Stimulated activated CD4-positive, alpha-beta T cell treated with anti-CD3 and anti-CD28 coated beads, TNF-alpha, amount 100 ng/mL, for 48 hours (primary cell): ENCODE results near the gene VWA5B2.

Experiments
- DNase-seq, 3 donors: peaks; one replicate each; pipeline ENCODE4 v3.0.0-alpha.2; 2020; ENCODE audit warnings: low read depth in 3 of 3

Gene VWA5B2

DNA sequence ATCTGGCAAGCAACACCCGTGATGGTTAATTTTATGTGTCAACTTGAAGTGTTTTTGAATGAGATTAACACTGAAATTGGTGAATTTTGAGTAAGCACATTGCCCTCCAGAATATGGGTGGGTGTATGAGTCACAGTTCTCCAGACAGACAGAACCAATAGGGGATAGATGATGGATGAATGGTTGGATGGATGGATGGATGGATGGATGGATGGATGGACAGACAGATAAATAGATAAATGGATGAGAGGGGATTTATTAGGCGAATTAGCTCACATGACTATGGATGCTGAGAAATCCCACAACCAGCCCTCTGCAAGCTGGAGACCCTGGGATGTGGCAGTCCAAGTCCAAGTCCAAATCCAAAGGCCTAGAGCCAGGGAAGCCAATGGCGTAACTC, 5.4 kb upstream of the VWA5B2 start:
- no peak for DNase-seq

DNA sequence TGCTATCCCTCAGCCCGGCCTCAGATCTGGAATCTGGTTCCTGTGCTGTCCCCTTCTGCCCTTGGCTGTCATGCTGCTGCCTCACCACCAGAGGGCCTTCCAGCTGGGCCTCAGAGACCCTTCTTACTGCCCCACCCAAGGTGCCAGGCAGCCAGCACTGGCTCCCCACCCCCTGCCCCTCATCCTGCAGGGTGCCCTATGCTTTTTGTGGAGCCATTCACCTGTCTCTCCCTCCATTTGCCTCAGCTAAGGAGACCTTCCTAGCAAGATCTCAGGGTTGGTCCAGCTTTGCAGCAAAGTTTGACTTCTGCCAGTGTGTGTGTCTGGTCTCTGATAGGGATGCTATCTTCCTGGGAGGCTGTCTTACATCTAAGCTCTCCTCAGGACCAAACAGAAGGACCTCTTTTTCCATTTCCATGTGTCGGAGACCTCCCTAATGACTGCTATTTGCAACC, 1.9 kb upstream of the VWA5B2 start:
- DNase-seq = peak in 2 of 3 donors; percentile 24 to 37

DNA sequence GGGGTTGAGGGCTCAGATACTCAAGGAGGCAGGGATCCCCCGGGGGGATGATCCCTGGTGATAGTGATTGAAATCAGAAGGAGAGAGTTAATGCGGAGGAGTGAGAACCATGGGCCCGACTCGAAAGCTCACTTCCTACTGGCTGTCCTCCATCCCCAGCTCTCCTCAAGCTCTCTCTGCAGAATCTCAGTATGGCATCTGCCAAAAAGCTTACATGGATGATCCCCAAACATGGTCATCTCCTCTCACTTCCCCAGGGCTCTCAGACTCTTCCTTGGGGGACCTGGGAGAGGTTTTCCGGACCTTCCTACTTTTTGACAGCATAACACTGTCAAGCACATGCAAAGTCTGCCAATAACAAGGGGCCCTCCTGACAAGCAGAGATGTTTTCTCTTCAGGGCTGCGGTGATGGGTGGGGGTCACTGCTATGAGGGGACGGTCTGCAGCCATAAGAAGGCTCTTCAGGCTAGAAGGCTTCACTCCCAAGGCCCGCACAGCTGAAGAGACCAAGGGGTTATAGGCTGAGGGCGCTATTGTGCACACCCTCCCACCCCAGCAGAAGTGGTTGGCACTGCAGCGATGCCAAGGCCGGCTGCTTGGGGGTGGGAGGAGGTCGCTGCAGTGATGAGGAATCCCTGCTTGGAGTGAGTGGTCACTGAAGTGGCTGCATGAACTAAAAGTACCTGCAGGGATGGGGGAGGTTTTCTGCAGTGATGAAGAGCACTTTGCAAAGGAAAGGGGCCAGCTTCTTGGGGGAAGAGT, 828 bp upstream of the VWA5B2 start:
- DNase-seq = no peak

DNA sequence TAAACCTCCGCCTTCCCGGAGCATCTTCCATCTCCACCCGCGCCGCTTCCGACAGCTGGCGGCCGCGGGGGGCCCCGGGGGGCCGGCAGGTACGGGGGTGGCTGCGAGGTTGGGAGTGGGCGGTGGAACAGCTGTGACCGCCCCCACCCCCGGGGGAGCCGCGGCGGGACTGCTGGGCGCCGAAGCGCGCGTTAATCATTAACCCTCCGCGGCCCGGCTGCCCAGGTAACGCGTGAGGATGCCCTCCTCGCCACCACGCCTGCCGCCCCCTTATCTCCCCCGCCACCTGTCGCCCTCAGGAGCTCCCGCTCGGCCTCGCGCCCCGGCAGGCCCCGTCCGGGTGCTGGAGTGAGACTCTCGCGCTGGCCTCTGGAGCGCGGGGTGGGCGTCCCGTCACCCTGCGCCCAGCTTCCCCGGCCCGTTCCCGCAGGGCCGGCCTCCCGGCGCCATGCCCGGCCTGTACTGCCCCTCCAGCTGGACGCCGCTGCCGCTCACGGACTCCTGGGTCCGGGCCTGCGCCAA, 757 bp downstream of the VWA5B2 start:
- no peak for DNase-seq

DNA sequence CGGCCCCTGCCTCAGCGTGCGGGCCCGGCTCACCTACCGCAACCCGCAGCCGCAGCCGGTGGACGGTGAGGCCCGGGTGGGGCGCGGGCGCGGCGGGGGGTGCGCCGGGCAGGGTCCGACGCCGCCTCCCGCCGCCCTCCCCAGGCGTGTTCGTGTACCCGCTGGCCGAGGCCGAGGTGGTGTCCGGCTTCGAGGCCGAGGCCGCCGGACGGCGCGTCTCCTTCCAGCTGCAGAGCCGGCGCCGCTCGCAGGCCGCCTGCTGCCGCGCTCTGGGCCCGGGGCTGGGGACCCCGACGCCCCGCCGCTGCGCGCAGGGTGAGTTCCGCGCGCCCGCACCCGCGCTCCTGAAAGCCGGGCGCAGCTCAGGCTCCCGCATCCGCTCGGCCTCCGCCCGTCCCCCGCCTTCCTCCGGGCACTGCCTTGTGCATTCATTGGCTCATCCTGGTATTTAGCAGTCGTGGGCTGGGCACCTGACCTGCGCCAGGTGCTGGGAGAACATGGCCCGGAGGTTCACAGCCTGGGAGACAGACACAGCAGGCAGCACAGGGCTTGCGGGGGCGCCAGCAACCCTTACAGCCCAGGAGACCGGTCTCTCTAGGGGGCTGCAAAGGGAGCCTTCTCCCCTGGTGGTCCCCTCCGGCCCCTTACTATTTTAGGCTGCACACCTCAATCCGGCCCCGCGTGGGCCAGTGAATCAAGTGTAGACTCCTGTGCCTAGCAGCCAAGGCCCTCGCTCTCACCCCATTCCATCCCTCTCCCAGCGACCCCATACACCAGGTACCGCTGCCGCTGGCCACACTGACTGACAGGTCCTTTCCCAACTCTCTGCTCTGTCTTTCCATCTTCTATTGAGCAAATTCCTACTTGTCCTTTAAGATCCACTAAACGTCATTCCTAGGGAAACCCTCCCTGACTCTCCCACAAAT, 1.5 kb downstream of the VWA5B2 start:
- no peak for DNase-seq

DNA sequence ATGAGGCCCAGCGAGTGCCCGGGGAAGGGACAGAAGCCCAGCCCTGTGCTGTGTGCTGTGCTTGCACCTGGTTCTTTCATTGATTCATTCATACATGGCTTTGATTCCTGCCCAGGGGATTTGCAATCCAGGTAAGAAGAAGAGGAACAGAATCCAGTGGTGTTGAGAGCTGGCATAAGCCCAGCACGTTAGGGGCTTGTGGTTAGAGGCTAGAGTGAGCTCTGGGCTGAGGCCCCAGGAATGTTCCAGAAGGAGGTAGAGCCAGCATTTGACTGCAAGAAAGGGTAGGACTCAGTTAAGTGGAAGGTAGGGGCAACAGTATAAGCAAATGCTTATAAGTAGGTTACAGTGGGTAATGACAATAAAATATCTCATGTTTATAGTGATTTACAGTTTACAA, 2.3 kb downstream of the VWA5B2 start:
- no peak for DNase-seq

DNA sequence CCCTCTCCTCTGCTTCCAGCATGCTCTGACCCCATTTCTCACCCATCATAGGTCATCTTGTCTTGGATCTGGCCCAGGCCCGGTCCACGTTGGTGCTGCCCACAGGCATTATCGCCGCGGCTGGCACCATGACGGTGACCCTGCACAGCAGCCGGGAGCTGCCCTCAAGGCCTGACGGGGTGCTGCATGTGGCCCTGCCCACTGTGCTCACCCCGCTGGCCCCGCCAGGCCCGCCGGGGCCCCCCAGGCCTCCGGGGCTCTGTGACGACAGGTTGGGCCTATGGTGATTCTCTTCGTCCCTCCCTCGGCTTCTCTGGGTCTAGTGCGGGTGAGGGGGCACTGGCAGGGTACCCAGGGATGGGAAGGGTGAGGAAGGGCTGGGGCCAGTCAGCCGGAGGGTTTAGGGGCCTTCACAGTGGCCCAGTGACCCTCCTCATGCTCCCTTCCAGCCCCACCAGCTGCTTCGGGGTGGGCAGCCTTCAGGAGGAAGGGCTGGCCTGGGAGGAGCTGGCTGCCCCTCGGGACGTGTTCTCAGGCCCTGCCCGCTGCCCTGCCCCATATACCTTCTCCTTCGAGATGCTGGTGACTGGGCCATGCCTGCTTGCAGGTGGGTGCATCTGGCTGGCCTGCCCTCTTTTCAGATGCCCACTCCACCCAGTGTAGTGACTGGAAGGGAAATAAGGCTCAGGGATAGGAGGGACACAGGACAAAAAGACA, 3.9 kb downstream of the VWA5B2 start:
- no peak for DNase-seq

DNA sequence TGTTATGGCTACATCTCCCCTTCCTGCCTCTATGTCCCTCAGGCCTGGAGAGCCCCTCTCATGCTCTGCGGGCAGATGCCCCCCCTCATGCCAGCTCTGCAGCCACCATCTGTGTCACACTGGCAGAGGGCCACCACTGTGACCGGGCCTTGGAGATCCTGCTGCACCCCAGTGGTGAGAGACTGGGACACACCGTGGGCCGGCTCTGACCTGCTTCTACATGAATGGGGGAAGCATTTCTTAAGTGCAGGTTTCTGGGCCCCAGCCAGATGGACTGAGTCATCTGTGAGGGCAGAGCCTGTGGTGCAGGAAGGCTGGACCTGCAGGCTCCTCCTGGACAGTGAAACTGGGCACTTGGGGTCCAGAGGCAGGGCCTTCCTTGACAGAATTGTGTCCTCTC, 4.8 kb downstream of the VWA5B2 start:
- DNase-seq = no peak

DNA sequence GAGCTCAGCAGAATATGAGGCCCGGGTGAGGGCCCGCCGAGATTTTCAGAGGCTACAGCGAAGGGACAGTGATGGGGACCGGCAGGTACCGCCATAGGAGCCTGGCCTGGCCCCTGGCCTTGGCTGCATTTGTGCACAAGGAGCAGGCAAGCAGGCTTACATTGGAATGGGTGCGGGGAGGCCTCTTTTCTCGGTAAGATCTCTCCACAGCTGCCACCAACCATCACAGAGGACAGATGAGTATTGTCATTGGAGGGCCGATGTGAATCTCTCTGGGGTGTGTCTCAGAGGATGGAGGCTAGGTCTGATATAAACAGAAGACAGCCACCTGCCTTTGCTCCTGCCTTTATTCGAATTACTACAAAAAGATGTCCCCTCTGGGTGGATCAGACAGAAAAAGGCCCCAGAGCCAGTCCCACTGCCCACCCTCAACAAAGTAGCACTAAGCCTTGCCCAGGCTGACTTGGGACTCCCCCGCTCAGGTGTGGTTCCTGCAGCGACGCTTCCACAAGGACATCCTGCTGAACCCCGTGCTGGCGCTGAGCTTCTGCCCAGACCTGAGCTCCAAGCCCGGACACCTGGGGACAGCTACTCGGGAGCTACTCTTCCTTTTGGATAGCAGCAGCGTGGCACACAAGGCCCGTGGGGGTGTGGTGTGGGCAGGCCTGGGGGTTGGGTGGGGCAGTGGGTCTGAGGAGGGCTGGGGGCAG, 5.4 kb downstream of the VWA5B2 start:
- no peak for DNase-seq

DNA sequence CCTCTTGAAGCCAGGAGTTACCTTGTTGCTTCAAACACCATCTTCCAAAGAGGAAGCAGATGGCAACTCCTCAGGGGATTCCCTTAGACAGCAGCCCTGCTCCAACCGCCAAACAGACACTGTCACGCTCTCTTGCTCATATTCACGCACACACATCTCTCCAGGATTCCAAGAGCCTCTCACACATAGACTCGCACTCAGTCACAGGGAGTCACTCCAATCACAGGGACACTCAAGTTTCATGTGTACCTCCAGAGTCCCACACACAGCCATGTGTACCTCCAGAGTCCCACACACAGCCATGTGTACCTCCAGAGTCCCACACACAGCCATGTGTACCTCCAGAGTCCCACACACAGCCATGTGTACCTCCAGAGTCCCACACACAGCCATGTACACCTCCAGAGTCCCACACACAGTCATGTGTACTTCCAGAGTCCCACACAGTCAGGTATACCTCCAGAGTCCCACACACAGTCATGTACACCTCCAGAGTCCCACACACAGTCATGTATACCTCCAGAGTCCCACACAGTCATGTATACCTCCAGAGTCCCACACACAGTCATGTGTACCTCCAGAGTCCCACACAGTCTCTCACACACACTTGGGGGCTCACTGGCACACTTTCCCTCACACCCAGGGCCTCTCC, 6.1 kb downstream of the VWA5B2 start:
- DNase-seq = no peak

DNA sequence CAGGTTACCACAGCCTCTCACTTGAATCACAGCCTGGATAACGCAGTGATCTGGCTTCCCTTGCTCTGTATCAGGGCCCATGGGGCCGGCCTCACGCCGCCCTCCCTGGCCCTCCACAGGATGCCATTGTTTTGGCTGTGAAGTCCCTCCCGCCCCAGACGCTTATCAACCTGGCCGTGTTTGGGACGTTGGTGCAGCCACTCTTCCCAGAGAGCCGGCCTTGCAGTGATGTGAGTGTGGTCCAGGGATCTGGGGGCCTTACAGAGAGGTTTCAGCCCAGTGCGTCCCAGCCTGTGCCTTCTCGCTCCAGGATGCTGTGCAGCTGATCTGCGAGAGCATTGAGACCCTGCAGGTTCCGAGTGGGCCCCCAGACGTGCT, 6.6 kb downstream of the VWA5B2 start:
- DNase-seq = no peak

DNA sequence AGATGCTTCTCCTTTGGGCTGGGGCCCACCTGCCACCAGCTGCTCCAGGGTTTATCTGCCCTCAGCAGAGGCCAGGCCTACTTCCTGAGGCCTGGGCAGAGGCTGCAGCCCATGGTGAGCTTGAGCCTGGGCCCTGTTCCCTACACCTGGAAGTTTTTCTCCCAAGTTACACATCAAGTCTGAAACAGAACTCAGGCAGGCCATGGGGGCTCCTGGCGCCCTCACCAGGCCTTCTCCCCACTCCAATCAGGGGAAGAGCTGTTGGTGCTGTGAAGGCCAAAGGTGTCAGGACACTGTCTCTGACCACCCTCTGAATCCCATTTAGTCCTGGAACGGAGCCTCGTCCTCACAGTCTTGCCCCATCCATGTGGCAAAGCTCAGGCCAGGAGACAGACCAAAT, 7.3 kb downstream of the VWA5B2 start:
- DNase-seq = no peak

DNA sequence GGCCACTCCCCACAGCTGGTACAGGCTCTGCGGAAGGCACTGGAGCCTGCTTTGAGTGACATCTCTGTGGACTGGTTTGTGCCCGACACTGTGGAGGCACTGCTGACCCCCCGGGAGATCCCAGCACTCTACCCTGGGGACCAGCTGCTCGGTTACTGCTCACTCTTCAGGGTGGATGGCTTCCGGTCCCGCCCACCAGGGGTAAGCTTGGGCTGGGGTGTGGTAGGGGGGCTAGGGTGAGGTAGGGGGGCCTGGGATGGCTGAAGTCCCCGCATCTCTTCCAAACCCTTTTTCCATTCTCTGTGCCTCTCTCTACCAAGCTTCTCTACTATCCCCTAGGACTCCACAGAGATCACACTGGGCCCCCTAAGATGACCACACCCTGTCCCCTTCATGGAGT, 7.8 kb downstream of the VWA5B2 start:
- no peak for DNase-seq

DNA sequence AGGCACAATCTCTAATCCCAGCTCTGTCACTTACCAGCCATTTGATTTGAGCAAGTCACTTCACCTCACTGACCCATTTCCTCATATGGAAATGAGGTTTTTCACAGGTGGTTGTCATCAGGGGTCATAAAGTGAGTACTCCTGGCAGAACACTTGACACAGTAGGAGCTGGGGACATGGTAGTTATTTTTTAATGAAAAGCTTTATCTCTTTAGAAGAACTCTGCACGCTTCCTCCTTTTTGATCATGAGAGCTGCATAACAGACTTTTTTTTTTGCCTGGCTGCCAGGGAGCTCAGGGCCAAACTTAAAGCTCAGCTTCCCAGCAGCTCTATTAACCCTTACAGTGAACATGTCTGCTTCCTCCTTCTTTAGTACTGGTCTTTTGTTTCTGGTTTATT, 8.4 kb downstream of the VWA5B2 start:
- DNase-seq = no peak

DNA sequence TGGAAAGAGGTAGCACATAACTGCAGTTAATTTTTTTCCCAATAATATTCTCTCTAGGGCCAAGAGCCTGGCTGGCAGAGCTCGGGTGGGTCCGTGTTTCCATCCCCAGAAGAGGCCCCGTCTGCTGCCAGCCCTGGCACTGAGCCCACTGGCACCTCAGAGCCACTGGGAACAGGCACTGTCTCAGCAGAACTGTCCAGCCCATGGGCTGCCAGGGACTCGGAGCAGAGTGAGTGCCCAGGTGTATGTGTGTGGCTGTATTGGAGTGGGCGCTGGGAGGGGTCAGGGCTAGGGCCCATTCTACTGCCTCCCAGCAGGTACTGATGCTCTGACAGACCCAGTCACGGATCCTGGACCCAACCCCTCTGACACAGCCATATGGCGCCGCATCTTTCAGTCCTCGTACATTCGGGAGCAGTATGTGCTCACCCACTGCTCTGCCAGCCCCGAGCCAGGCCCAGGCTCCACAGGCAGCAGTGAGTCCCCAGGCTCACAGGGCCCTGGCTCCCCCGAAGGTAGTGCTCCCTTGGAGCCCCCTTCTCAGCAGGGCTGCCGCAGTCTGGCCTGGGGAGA, 8.9 kb downstream of the VWA5B2 start:
- no peak for DNase-seq

DNA sequence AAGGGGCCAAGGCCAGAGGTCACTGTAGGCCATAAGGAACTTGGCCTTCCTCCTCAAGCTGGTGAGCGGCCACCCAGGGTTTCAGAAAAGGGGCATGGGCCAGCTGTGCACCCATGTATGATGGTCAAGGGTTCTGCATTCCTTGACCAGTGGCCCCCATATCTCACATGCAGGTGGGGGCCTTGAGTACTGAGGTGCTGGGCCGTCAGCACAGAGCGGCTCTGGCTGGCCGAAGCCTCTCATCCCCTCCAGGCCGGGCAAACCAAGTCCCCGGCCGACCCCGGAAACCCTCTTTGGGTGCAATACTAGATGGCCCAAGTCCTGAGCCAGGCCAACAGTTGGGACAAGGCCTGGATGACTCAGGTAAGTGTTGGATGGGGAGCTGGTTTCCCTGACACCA, 9.8 kb downstream of the VWA5B2 start:
- DNase-seq = no peak

DNA sequence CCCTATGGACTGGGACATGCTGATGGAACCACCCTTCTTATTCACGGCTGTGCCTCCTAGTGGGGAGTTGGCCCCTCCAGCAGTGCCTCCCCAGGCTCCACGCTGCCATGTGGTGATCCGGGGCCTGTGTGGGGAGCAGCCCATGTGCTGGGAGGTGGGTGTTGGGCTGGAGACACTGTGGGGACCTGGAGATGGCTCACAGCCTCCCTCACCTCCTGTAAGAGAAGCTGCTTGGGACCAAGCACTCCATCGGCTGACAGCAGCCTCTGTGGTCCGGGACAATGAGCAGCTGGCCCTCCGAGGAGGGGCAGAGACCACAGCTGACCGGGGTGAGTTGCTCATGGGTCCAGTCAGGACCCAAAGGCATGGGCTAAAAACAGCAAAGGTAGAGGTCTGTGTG, 10.3 kb downstream of the VWA5B2 start:
- no peak for DNase-seq

DNA sequence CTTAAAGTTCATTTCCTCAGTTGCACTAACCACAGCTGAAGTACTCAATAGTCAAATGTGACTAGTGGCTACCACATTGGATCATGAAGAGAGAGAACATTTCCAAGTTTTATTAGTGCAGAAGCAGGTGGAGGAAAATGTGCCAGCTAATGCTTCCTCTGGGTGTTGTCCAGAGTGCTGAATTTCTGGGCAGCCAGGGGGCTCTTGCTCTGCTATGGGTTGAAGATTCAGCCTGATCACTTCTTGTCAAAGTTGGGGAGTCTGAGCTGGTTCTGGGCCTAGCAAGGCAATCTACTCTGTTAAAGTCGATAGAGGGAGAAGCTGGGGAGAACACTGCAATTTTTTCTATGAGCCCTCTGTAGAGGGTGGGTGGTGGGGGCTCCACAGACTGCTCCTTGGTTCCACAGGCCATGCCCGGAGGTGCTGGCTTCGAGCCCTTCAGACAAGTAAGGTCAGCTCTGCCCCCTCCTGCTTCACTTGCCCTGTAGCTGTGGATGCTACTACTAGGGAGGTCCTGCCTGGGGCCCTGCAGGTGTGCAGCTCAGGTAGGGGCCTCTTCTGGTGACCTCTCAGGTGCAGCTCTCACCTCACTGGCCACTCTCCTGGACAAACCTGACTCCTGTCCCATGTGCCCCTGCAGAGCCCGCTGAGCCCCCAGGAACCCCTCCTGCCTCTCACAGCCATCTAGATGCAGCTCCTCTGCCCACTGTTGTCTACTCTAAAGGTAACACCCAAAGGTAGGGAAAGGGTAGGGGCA, 11.2 kb downstream of the VWA5B2 start:
- DNase-seq = no peak

DNA sequence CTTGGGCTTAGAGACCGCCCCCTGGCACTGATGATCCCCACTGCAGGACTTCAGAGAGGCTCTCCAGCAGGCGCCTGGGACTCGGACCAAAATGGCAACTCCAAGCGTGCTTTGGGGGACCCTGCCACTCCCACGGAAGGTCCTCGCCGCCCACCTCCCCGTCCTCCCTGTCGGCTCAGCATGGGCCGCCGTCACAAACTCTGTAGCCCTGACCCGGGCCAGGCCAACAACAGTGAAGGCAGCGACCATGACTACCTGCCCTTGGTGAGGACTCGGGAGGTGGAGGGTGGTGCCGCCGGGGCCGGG, 11.7 kb downstream of the VWA5B2 start:
- DNase-seq = no peak
